SU-DHL-6 (cell line): ENCODE measurements around the gene CSNK1G3.

Experiments
- H2AFZ ChIP-seq: fragments of 200-600 bp; sonication (generic); 2 replicates; pipeline ENCODE4 v1.6.1; 2014; ENCODE audit warnings: low read depth, mild to moderate bottlenecking, moderate library complexity, mixed read lengths, antibody characterized with exemption, low read length; ENCODE audit not compliant: severe bottlenecking
- H3F3A ChIP-seq: fragments of 200-600 bp; shearing (Covaris generic); 2 replicates; pipeline ENCODE4 v1.6.0; 2016; ENCODE audit warnings: antibody characterized with exemption, mild to moderate bottlenecking; ENCODE audit not compliant: insufficient read depth
- H3K27ac ChIP-seq: fragments of 200-600 bp; sonication (generic); 2 replicates; pipeline ENCODE4 v1.5.1; 2016; ENCODE audit warnings: low read depth, mild to moderate bottlenecking, low read length, moderate library complexity, mixed read lengths
- H3K27me3 ChIP-seq: fragments of 200-600 bp; sonication (generic), shearing (Covaris generic); 2 replicates; pipeline ENCODE4 v1.6.0; 2014; ENCODE audit warnings: mild to moderate bottlenecking, low read length
- H3K36me3 ChIP-seq: fragments of 200-600 bp; sonication (generic); 2 replicates; pipeline ENCODE4 v1.6.1; 2014; ENCODE audit warnings: mild to moderate bottlenecking, low read length, mixed read lengths
- H3K4me2 ChIP-seq: fragments of 300-600, 200-600 bp; shearing (Covaris generic), sonication (generic); 2 replicates; pipeline ENCODE4 v1.6.0; 2014; ENCODE audit warnings: low read length, low read depth, mild to moderate bottlenecking; ENCODE audit not compliant: poor library complexity, severe bottlenecking
- H3K4me3 ChIP-seq: fragments of 200-600 bp; sonication (generic); 2 replicates; pipeline ENCODE4 v1.5.1; 2014; ENCODE audit warnings: antibody characterized with exemption, low read length, mild to moderate bottlenecking, mixed read lengths; ENCODE audit not compliant: insufficient read depth, poor library complexity, severe bottlenecking
- H3K79me2 ChIP-seq: fragments of 200-600 bp; sonication (generic); 2 replicates; pipeline ENCODE4 v1.6.1; 2014; ENCODE audit warnings: mild to moderate bottlenecking, low read length, moderate library complexity; ENCODE audit not compliant: insufficient read depth
- H3K9ac ChIP-seq: fragments of 200-600 bp; sonication (generic); 2 replicates; pipeline ENCODE4 v1.7.0; 2014; ENCODE audit warnings: mild to moderate bottlenecking, low read length
- H3K9me2 ChIP-seq: fragments of 200-600 bp; sonication (generic); replicated peaks from 2 replicates; pipeline ENCODE4 v1.6.1; 2014; ENCODE audit warnings: low read length; ENCODE audit not compliant: insufficient read depth
- H3K9me3 ChIP-seq: fragments of 200-600 bp; sonication (generic); 2 replicates; pipeline ENCODE4 v1.6.1; 2014; ENCODE audit warnings: low read length, mixed read lengths; ENCODE audit not compliant: insufficient read depth
- H4K20me1 ChIP-seq: fragments of 200-600 bp; sonication (generic); 2 replicates; pipeline ENCODE4 v1.6.1; 2014; ENCODE audit warnings: low read depth, mild to moderate bottlenecking, antibody characterized with exemption, low read length, moderate library complexity, mixed read lengths
- CTCF ChIP-seq: fragments of 200-600 bp; sonication (generic); IDR thresholded peaks from one replicate; pipeline ENCODE4 v1.5.1; 2017; ENCODE audit warnings: antibody characterized with exemption, mild to moderate bottlenecking, low read length, moderate library complexity; ENCODE audit not compliant: insufficient read depth, poor library complexity, severe bottlenecking
- EZH2phosphoT487 ChIP-seq: fragments of 200-600 bp; sonication (generic), shearing (Covaris generic); conservative IDR thresholded peaks from 2 replicates; pipeline ENCODE4 v1.6.1; 2018; ENCODE audit warnings: mild to moderate bottlenecking, antibody characterized with exemption, low read length, moderate library complexity, mixed read lengths

The CSNK1G3 gene

GRCh38 chr5:123561230-123561629, 49.3 kb downstream of the CSNK1G3 start:
- Histone ChIP-seq H2AFZ (no peak overlapping the region), H3K4me3 (no peak overlapping the region), H3K36me3 (peaks cover 12% of the 10 kb centered on the region), H3F3A (no peaks in the 10 kb centered on the region), H3K9me2 (no peaks in the 10 kb centered on the region), H3K4me2 (no peak overlapping the region), H3K27me3 (no peaks in the 10 kb centered on the region), H4K20me1 (no peaks in the 10 kb centered on the region), H3K9me3 (no peaks in the 10 kb centered on the region), H3K9ac (no peak overlapping the region), H3K27ac (no peak overlapping the region), H3K79me2 (no peaks in the 10 kb centered on the region)
- TF ChIP-seq EZH2phosphoT487 (no peak), CTCF (no peak)

GRCh38 chr5:123571927-123572326, 60.0 kb downstream of the CSNK1G3 start:
- H3K36me3 ChIP-seq: no peaks in the 10 kb centered on the region; the same call in 1 of the 2 replicates
- no peak overlapping the region for H2AFZ ChIP-seq
- H3K27me3 ChIP-seq: no peaks in the 10 kb centered on the region
- no peak overlapping the region for H3K4me3 ChIP-seq
- no peaks in the 10 kb centered on the region for H3F3A ChIP-seq
- no peak overlapping the region for H3K9ac ChIP-seq
- H3K9me3 ChIP-seq: no peaks in the 10 kb centered on the region
- no peaks in the 10 kb centered on the region for H3K9me2 ChIP-seq
- H3K79me2 ChIP-seq: no peaks in the 10 kb centered on the region; the same call in 1 of the 2 replicates
- no peak overlapping the region for H3K27ac ChIP-seq
- H3K4me2 ChIP-seq: no peak overlapping the region
- H4K20me1 ChIP-seq: no peaks in the 10 kb centered on the region
- no peak for TF ChIP-seq EZH2phosphoT487
- no peak for TF ChIP-seq CTCF

- no peak overlapping the region for H3K9ac ChIP-seq
- H3K36me3 ChIP-seq: no peaks in the 10 kb centered on the region; the same call in 1 of the 2 replicates
- H4K20me1 ChIP-seq: no peaks in the 10 kb centered on the region
- H2AFZ ChIP-seq: no peak overlapping the region
- no peak overlapping the region for H3K27ac ChIP-seq
- TF ChIP-seq EZH2phosphoT487: no peak
- no peak for TF ChIP-seq CTCF
- no peak overlapping the region for H3K4me2 ChIP-seq
- H3K9me2 ChIP-seq: no peaks in the 10 kb centered on the region
- H3F3A ChIP-seq: no peaks in the 10 kb centered on the region
- no peaks in the 10 kb centered on the region for H3K79me2 ChIP-seq
- no peaks in the 10 kb centered on the region for H3K9me3 ChIP-seq
- no peaks in the 10 kb centered on the region for H3K27me3 ChIP-seq
- H3K4me3 ChIP-seq: no peak overlapping the region
Observed at GRCh38 chr5:123578390-123578789, 66.4 kb downstream of the CSNK1G3 start.

DNA sequence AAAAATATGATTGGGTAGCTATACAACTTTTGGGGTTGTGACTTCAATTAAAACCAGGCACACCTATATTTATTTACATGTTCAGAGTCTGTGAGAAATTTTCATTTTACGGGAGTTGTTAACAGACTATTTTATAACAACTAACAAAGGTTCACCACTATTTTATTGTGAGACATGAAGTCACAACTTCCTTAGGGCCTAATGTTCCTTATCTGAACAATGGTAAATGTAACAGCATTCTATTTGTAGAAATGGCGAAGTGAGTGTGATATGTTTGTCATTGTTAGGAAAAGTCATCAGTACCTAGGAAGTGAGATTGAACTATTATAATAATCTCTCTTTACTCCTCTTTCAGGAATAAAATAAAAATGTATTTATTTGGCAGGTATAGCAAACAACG, 67.4 kb downstream of the CSNK1G3 start:
- Histone ChIP-seq H3K4me2 (no peak overlapping the region), H2AFZ (no peak overlapping the region), H3K27ac (no peak overlapping the region), H3K36me3 (no peaks in the 10 kb centered on the region), H3K9me2 (no peaks in the 10 kb centered on the region), H3K9me3 (no peaks in the 10 kb centered on the region), H3K27me3 (no peaks in the 10 kb centered on the region), H3K79me2 (no peaks in the 10 kb centered on the region), H3K4me3 (no peak overlapping the region), H3F3A (no peaks in the 10 kb centered on the region), H4K20me1 (no peaks in the 10 kb centered on the region), H3K9ac (no peak overlapping the region)
- TF ChIP-seq CTCF (no peak), EZH2phosphoT487 (no peak)
